H1 (cell line): ENCODE results near the gene MTFP1. TPM values are rescaled to one million over a fixed set of nuclear protein-coding genes. Genes with fewer than 3 reads are reported as not detected.
A peak's percentile ranks its signal among the peaks of the same experiment; 100 is the strongest.

ENCODE experiments used
- polyA plus RNA-seq, 7 experiments: library from polyadenylated mRNA; depleted of rRNA in 3 of 7; stranded (reverse) in 5 of 7; unstranded in 2 of 7; fragments of >200 nt in 5 of 7; fragments of 200-250 nt in 2 of 7; gene quantifications; 1 replicate in 5 of 7; 2 replicates in 1 of 7; 4 replicates in 1 of 7; pipeline versions ENCODE4 v1.2.1 to v1.2.3, GENCODE V29; 2011 to 2013; ENCODE audit warnings: missing spikeins in 2 of 7, mixed read lengths in 2 of 7
- total RNA-seq: library from RNA; stranded (reverse); fragmentation: NEBNext Ultra II Directional; extraction: Animal tissue kit (Norgen Biotek cat#: 25700); gene quantifications from 2 replicates; pipeline ENCODE4 v1.2.1, GENCODE V29; 2021
- TF ChIP-seq, protein P1 (sequence below): IDR thresholded peaks from 2 replicates; pipeline ENCODE4 v1.6.1; 2012; ENCODE audit warnings: inconsistent platforms

Gene MTFP1
- total and polyA plus RNA-seq, 2 of the 8 experiments (the other 6 are each of a cell fraction or from before 2014, with no cell fraction given), result 59.8 to 98.8 TPM

DNA sequence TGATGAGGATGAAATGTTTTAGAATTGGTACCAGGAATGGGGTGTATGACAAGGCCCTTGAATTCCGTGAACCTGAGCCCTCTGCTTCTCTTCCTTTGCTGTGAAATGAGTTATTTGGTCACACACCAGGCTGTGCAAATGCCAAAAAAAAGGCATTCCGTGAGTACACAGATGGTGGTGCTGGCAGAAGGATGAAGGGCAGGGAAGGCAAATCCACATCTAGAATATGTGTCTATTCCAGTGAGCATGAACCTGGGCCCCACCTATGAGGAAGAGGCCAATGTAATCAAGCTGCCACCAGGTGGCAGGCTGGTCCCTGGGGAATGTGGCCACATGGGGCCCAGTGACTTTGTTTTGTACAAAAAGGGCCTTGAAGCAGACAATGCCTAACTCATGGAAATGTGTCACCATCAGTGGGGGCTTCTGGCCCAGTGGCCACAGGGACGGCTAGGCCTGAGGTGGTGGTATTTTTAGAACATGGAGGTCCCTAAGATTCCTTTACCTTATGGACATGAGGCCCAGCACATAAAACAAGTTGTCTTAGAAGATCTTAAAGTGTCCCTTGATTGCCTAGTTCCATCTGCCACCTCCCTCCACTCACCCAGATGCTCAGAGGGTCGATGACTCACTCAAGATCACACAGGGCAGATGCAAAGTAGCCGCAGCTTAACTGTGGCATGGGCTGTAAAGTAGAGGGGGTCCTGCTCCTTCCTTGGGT lies 34.4 kb upstream of the MTFP1 start (continued):
- TF ChIP-seq, protein P1, sequence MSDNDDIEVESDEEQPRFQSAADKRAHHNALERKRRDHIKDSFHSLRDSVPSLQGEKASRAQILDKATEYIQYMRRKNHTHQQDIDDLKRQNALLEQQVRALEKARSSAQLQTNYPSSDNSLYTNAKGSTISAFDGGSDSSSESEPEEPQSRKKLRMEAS, result peak; percentile 53; the same call in 1 of the 2 replicates
